ENCODE results near the gene ACOX1. TPM values are rescaled to one million over a fixed set of nuclear protein-coding genes. Genes with fewer than 3 reads are reported as not detected.
"Not testable (repeated sequence)": the region's sequence is repeated elsewhere in the genome, so short reads cannot be mapped to it uniquely, and the experiment has no call there.

The ACOX1 gene
- total RNA-seq, 2 donors from 2014 or later: 31.3 to 42.1 TPM

GRCh38 chr17:75969044-75969443 lies 9.9 kb downstream of the ACOX1 start:
- not testable (repeated sequence) for DNase-seq (ENCODE audit: low spot score in 2 of 2); H3K36me3 Mint-ChIP-seq; H3K9me3 Mint-ChIP-seq; H3K27ac Mint-ChIP-seq; ATAC-seq

GRCh38 chr17:75965468-75965867 lies 13.5 kb downstream of the ACOX1 start:
- H3K9me3 Mint-ChIP-seq: no peaks in the 10 kb centered on the region
- ATAC-seq (no peak), DNase-seq (ENCODE audit: low spot score in 2 of 2) (no peak)
- H3K27ac Mint-ChIP-seq: no peak overlapping the region
- no peaks in the 10 kb centered on the region for H3K36me3 Mint-ChIP-seq

GRCh38 chr17:75959839-75960511 lies 19.0 kb downstream of the ACOX1 start:
- Mint-ChIP-seq H3K36me3 (peaks cover 5 to 6% of the 10 kb centered on the region in 2 donors), H3K27ac (no peak overlapping the region), H3K9me3 (no peaks in the 10 kb centered on the region)
- DNase-seq (ENCODE audit: low spot score in 2 of 2) (no peak), ATAC-seq (no peak)

GRCh38 chr17:75959051-75959838 lies 19.7 kb downstream of the ACOX1 start:
- Mint-ChIP-seq H3K27ac (no peak overlapping the region), H3K36me3 (peaks cover 5 to 6% of the 10 kb centered on the region in 2 donors), H3K9me3 (no peaks in the 10 kb centered on the region)
- ATAC-seq (no peak), DNase-seq (ENCODE audit: low spot score in 2 of 2) (no peak)

GRCh38 chr17:75950855-75951554 lies 28.0 kb downstream of the ACOX1 start:
- ATAC-seq (no peak), DNase-seq (ENCODE audit: low spot score in 2 of 2) (no peak)
- Mint-ChIP-seq H3K27ac (peak overlapping the region; percentile 17 to 33), H3K36me3 (peaks cover 5% of the 10 kb centered on the region in 2 donors), H3K9me3 (no peaks in the 10 kb centered on the region)

GRCh38 chr17:75950421-75950820 lies 28.5 kb downstream of the ACOX1 start:
- Mint-ChIP-seq H3K36me3 (peaks cover under 1 to 5% of the 10 kb centered on the region in 2 donors), H3K9me3 (no peaks in the 10 kb centered on the region), H3K27ac (peak overlapping the region in 1 of 2 donors; percentile 17)
- DNase-seq (ENCODE audit: low spot score in 2 of 2) (no peak), ATAC-seq (no peak)

GRCh38 chr17:75945211-75945610 lies 33.8 kb downstream of the ACOX1 start:
- DNase-seq (ENCODE audit: low spot score in 2 of 2): no peak
- no peak for ATAC-seq
- H3K27ac Mint-ChIP-seq: no peak overlapping the region
- H3K36me3 Mint-ChIP-seq: peaks cover 0 to 5% of the 10 kb centered on the region in 2 donors
- H3K9me3 Mint-ChIP-seq: no peaks in the 10 kb centered on the region

- Mint-ChIP-seq H3K36me3 (no peaks in the 10 kb centered on the region), H3K27ac (peak overlapping the region in 1 of 2 donors; percentile 9), H3K9me3 (no peaks in the 10 kb centered on the region)
- no peak for ATAC-seq
- DNase-seq (ENCODE audit: low spot score in 2 of 2): no peak
These were observed 35.5 kb downstream of the ACOX1 start for GRCh38 chr17:75943491-75943890.

GRCh38 chr17:75942473-75942872 lies 36.5 kb downstream of the ACOX1 start:
- Mint-ChIP-seq H3K27ac (no peak overlapping the region), H3K36me3 (no peaks in the 10 kb centered on the region), H3K9me3 (no peaks in the 10 kb centered on the region)
- ATAC-seq (no peak), DNase-seq (ENCODE audit: low spot score in 2 of 2) (no peak)

- Mint-ChIP-seq H3K27ac (peak overlapping the region; percentile 91 to 94), H3K9me3 (no peaks in the 10 kb centered on the region), H3K36me3 (no peaks in the 10 kb centered on the region)
- ATAC-seq (no peak), DNase-seq (ENCODE audit: low spot score in 2 of 2) (no peak)
These were observed 37.5 kb downstream of the ACOX1 start for GRCh38 chr17:75941442-75941819.

- H3K36me3 Mint-ChIP-seq: no peaks in the 10 kb centered on the region
- peak within 1 kb of the TSS; percentile 92 to 94 for H3K27ac Mint-ChIP-seq
- ATAC-seq (peak; percentile 99), DNase-seq (ENCODE audit: low spot score in 2 of 2) (peak; percentile 89 to 90)
- no peaks in the 10 kb centered on the region for H3K9me3 Mint-ChIP-seq
These were observed 38.1 kb downstream of the ACOX1 start, which contains the start of gene FBF1 for GRCh38 chr17:75940727-75941441. TSS of gene FBF1 (minus strand) at chr17:75941042. CDS start at chr17:75938149, 2,893 bp downstream.

- ATAC-seq: no peak
- no peak overlapping the region for H3K27ac Mint-ChIP-seq
- DNase-seq (ENCODE audit: low spot score in 2 of 2): no peak
- H3K36me3 Mint-ChIP-seq: no peaks in the 10 kb centered on the region
- no peaks in the 10 kb centered on the region for H3K9me3 Mint-ChIP-seq
These were observed 41.3 kb downstream of the ACOX1 start for GRCh38 chr17:75937652-75938051.

- Mint-ChIP-seq H3K9me3 (no peaks in the 10 kb centered on the region), H3K36me3 (no peaks in the 10 kb centered on the region), H3K27ac (no peak overlapping the region)
- DNase-seq (ENCODE audit: low spot score in 2 of 2) (no peak), ATAC-seq (no peak)
These were observed 45.2 kb downstream of the ACOX1 start for GRCh38 chr17:75933808-75934207.

GRCh38 chr17:75932852-75933251 lies 46.1 kb downstream of the ACOX1 start:
- ATAC-seq: no peak
- H3K36me3 Mint-ChIP-seq: no peaks in the 10 kb centered on the region
- H3K9me3 Mint-ChIP-seq: no peaks in the 10 kb centered on the region
- DNase-seq (ENCODE audit: low spot score in 2 of 2): no peak
- H3K27ac Mint-ChIP-seq: no peak overlapping the region

- no peak for DNase-seq (ENCODE audit: low spot score in 2 of 2)
These were observed 47.9 kb downstream of the ACOX1 start for GRCh38 chr17:75931062-75931461.

GRCh38 chr17:75927286-75927922 lies 51.6 kb downstream of the ACOX1 start:
- DNase-seq (ENCODE audit: low spot score in 2 of 2) (no peak), ATAC-seq (no peak)
- Mint-ChIP-seq H3K9me3 (no peaks in the 10 kb centered on the region), H3K27ac (peak overlapping the region in 1 of 2 donors; percentile 29), H3K36me3 (no peaks in the 10 kb centered on the region)

More at GRCh38 chr17:75931062-75931461, 47.9 kb downstream of the ACOX1 start:
- no peaks in the 10 kb centered on the region for H3K36me3 Mint-ChIP-seq
- no peak for ATAC-seq
- no peaks in the 10 kb centered on the region for H3K9me3 Mint-ChIP-seq
- H3K27ac Mint-ChIP-seq: no peak overlapping the region

Data from activated naive CD4-positive, alpha-beta T cell treated with anti-CD3 and anti-CD28 coated beads, Interleukin-2, amount 50 U/mL, for 72 hours (primary cell).